ENCODE results near the gene BCO2. TPM values are rescaled to one million over a fixed set of nuclear protein-coding genes. Genes with fewer than 3 reads are reported as not detected.

BCO2 gene
- total RNA-seq, 1 experiment from 2014 or later, result 2.9 TPM

DNA sequence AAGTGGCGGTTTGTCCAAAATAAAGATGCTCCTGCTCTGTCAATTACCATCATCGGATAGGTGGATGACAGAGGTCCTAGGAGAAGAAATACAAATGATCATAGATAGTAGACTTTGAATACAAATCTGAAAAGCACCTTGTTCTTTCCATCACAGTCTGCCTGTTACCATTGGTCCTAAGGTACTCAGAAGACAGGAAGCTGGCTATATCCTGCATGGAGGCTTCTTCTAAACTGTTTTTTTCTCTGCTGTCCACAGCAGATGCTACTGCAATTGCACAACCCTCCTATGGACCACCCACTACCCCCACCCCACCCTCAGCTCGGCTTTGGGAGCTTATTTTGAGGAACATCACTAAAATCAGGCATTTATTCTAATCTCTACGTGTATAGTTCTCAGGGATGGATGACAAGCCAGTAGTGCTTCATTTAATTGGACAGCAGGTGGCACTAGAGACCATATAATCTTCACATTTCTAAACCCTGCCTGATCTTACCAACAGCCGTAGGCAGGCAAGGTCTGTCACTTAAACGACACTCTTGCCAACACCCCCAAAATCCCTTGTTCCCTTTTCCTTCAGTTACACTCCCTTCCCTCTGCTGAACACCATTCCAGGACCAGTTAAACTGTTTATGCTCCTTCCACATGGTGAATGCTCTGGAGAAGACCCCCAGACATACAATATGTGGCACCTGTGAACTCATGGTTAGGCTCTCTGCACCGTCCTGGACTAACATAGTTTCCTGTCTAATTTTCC lies 44.3 kb downstream of the BCO2 start:
- H3K4me1 ChIP-seq (ENCODE audit: insufficient read depth, low read length), result peaks cover 33% of the 10 kb centered on the region
- BruUV-seq (replicated peaks), result no TSS peak
- no peaks in the 10 kb centered on the region for H3K79me2 ChIP-seq (ENCODE audit: low read length)
- H3K36me3 ChIP-seq (ENCODE audit: low read depth, low read length), result no peaks in the 10 kb centered on the region
- no peaks in the 10 kb centered on the region for H3F3A ChIP-seq (ENCODE audit: low read length, unreplicated experiment)
- H3K27me3 ChIP-seq (ENCODE audit: low read length), result no peaks in the 10 kb centered on the region
- H3K4me3 ChIP-seq (ENCODE audit: low read length), result no peak overlapping the region
- H3K4me2 ChIP-seq (ENCODE audit: low read length), result 0 out of 2 replicates have a peak overlapping the region, but pooled peaks have one; percentile 29
- H3K9me2 ChIP-seq (replicated peaks; ENCODE audit: low read length), result no peaks in the 10 kb centered on the region
- H3K9ac ChIP-seq (ENCODE audit: low read length), result no peak overlapping the region
- ChIA-PET POLR2A (ENCODE audit: unreplicated experiment) (interaction anchor here (0.5 to 0.6 kb wide), 3 partner anchors 14 to 195 kb away, joined by 4 to 5 read pairs (median 4); partner anchors contain the start of gene IL18), CTCF (interaction anchor here (0.5 to 3.4 kb wide), 6 partner anchors 28 to 106 kb away, joined by 3 to 60 read pairs (median 4); partner anchors contain the start of gene BCO2)
- ATAC-seq (peak; percentile 85), DNase-seq (peak; percentile 88)
- no peaks in the 10 kb centered on the region for H4K20me1 ChIP-seq (ENCODE audit: low read length)
- intact Hi-C loops (cut with micrococcal nuclease), result loop anchor here (1.0 to 5.0 kb wide), 4 partner anchors 42 to 1068 kb away; partner anchors contain the start of genes BCO2 and PLET1
- no peak overlapping the region for H3K27ac ChIP-seq (ENCODE audit: low read length)
- H2AFZ ChIP-seq (ENCODE audit: low read length), result peak overlapping the region; percentile 46
- no peaks in the 10 kb centered on the region for H3K9me3 ChIP-seq (ENCODE audit: low read length)
- TF ChIP-seq EZH2phosphoT487 (IDR thresholded peaks at IDR 0.05; ENCODE audit: borderline replicate concordance, low read length), result no peak
- TF ChIP-seq CTCF (conservative IDR thresholded peaks at IDR 0.05; ENCODE audit: low read depth, low read length), result peak; percentile 91

DNA sequence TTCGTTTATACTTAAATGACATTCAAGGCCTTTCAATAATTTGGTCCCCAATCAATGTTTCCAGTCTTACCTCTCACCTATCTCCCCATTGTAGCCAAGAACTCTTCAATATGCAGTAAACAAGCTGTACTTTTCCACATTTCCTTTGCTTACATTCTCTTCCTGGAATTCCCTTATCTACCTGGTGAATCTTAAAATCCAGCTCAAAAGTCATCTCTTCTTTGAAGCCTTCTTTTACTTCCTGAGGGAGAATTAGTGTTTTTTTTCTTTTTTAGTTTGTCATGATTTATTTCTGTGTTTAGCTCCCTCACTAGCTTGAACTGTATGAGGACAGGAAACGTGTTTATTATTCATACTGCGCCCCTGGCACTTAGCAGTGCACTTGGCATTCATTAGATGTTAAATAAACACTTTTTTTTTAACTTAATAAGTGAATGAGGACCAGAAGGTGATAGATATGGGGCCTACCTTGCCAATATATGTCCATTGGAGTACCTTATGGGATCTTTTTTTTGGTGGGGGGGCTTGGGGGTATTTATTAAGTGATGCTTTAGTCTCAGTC lies 46.0 kb downstream of the BCO2 start:
- Histone ChIP-seq H3K4me2 (ENCODE audit: low read length) (peak overlapping the region; percentile 2; the same call in 1 of the 2 replicates), H3K27ac (ENCODE audit: low read length) (no peak overlapping the region), H3K79me2 (ENCODE audit: low read length) (no peaks in the 10 kb centered on the region), H3K9ac (ENCODE audit: low read length) (no peak overlapping the region), H3K4me1 (ENCODE audit: insufficient read depth, low read length) (peaks cover 29% of the 10 kb centered on the region), H3K9me3 (ENCODE audit: low read length) (no peaks in the 10 kb centered on the region), H2AFZ (ENCODE audit: low read length) (peak overlapping the region; percentile 6; the same call in 1 of the 2 replicates), H3K36me3 (ENCODE audit: low read depth, low read length) (no peaks in the 10 kb centered on the region), H3K4me3 (ENCODE audit: low read length) (no peak overlapping the region), H3K9me2 (replicated peaks; ENCODE audit: low read length) (no peaks in the 10 kb centered on the region), H3F3A (ENCODE audit: low read length, unreplicated experiment) (no peaks in the 10 kb centered on the region), H4K20me1 (ENCODE audit: low read length) (no peaks in the 10 kb centered on the region), H3K27me3 (ENCODE audit: low read length) (no peaks in the 10 kb centered on the region)
- intact Hi-C loops (cut with micrococcal nuclease), result no loop called here
- ATAC-seq (no peak), DNase-seq (peak; percentile 35)
- BruUV-seq (replicated peaks), result no TSS peak
- ChIA-PET POLR2A (ENCODE audit: unreplicated experiment) (interaction anchor here (0.6 to 0.8 kb wide), 2 partner anchors 61 to 233 kb away, joined by 4 to 6 read pairs; no protein-coding TSS in a partner anchor), CTCF (interaction anchor here (0.6 to 3.4 kb wide), 4 partner anchors 10 to 277 kb away, joined by 3 to 60 read pairs (median 4); no protein-coding TSS in a partner anchor)
- TF ChIP-seq CTCF (conservative IDR thresholded peaks at IDR 0.05; ENCODE audit: low read depth, low read length) (no peak), EZH2 (IDR thresholded peaks at IDR 0.05; ENCODE audit: low read length, unreplicated experiment) (no peak)
